IMR-90 (cell line): ENCODE results near the gene PLB1. TPM values are rescaled to one million over a fixed set of nuclear protein-coding genes. Genes with fewer than 3 reads are reported as not detected.

Experiments used
- FOS ChIP-seq: fragments of 150-350 bp; IDR thresholded peaks from 2 replicates; pipeline ENCODE4 v1.6.1; 2016; ENCODE audit warnings: low read depth, low read length
- MAFK ChIP-seq: IDR thresholded peaks from 2 replicates; pipeline ENCODE4 v1.6.1; 2012; ENCODE audit warnings: low read depth, low read length, improper control_type of control experiment
- NFE2L2 ChIP-seq: fragments of 150-350 bp; IDR thresholded peaks from 2 replicates; pipeline ENCODE4 v1.6.1; 2016; ENCODE audit warnings: low read depth, mild to moderate bottlenecking, low read length
- polyA plus RNA-seq, 3 experiments: library from polyadenylated mRNA; depleted of rRNA; stranded (reverse); fragments of >200 nt; gene quantifications; 2 replicates each; pipeline ENCODE4 v1.2.3, GENCODE V29; 2012; ENCODE audit warnings: low replicate concordance in 1 of 3
- total RNA-seq: library from RNA; depleted of rRNA; stranded (reverse); fragments of >200 nt; gene quantifications from 2 replicates; pipeline ENCODE4 v1.2.3, GENCODE V29; 2012
- TF ChIP-seq, protein P1 (sequence below): fragments of 150-350 bp; IDR thresholded peaks from 2 replicates; pipeline ENCODE4 v1.6.1; 2017; ENCODE audit warnings: mild to moderate bottlenecking, antibody characterized with exemption, low read length, low read depth
- TF ChIP-seq, protein P2 (sequence below): conservative IDR thresholded peaks from 2 replicates; pipeline ENCODE4 v1.5.1; 2012; ENCODE audit warnings: mild to moderate bottlenecking, low read depth, low read length, improper control_type of control experiment

PLB1 gene
- total and polyA plus RNA-seq, 2 of the 4 experiments (the other 2 are of a cell fraction), result 0.74 to 0.90 TPM

DNA sequence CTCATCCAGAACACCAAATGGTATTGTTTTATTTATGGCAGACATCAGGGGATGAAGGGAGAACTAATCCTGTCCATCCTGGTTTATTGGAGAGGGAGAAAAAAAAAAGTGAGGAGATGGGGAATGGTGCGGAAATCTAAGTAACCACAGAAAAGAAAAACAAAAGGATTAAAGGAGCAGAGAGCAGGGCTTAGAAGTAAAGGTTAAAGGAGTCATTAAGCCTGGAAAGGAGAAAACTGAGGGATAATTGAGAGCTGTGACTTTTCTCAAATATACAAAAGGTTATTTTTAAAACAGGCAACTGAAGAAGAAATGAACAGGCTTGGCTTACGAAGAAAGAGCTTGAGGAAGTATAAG is 128.6 kb downstream of the PLB1 start (continued):
- TF ChIP-seq, protein P1, sequence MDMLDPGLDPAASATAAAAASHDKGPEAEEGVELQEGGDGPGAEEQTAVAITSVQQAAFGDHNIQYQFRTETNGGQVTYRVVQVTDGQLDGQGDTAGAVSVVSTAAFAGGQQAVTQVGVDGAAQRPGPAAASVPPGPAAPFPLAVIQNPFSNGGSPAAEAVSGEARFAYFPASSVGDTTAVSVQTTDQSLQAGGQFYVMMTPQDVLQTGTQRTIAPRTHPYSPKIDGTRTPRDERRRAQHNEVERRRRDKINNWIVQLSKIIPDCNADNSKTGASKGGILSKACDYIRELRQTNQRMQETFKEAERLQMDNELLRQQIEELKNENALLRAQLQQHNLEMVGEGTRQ, result no peak
- TF ChIP-seq MAFK (no peak), NFE2L2 (no peak), FOS (no peak)
- TF ChIP-seq, protein P2, sequence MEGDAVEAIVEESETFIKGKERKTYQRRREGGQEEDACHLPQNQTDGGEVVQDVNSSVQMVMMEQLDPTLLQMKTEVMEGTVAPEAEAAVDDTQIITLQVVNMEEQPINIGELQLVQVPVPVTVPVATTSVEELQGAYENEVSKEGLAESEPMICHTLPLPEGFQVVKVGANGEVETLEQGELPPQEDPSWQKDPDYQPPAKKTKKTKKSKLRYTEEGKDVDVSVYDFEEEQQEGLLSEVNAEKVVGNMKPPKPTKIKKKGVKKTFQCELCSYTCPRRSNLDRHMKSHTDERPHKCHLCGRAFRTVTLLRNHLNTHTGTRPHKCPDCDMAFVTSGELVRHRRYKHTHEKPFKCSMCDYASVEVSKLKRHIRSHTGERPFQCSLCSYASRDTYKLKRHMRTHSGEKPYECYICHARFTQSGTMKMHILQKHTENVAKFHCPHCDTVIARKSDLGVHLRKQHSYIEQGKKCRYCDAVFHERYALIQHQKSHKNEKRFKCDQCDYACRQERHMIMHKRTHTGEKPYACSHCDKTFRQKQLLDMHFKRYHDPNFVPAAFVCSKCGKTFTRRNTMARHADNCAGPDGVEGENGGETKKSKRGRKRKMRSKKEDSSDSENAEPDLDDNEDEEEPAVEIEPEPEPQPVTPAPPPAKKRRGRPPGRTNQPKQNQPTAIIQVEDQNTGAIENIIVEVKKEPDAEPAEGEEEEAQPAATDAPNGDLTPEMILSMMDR, result no peak
